Endodermal cell (in vitro differentiated cells): ENCODE data around the gene ADK. TPM values are rescaled to one million over a fixed set of nuclear protein-coding genes. Genes with fewer than 3 reads are reported as not detected.

Source experiments
- DNase-seq: peaks from one replicate; pipeline ENCODE4 v3.0.0-alpha.2; 2017
- H3K27ac ChIP-seq: 2 replicates; pipeline ENCODE4 v1.5.1; 2013; ENCODE audit warnings: mild to moderate bottlenecking, low read depth, low read length, moderate library complexity
- H3K27me3 ChIP-seq: 2 replicates; pipeline ENCODE4 v1.6.1; 2013; ENCODE audit warnings: mild to moderate bottlenecking, low read length, moderate library complexity; ENCODE audit not compliant: insufficient read depth, control insufficient read depth, poor library complexity, severe bottlenecking
- H3K36me3 ChIP-seq: 2 replicates; pipeline ENCODE4 v1.7.0; 2013; ENCODE audit warnings: mild to moderate bottlenecking, low read length, moderate library complexity; ENCODE audit not compliant: control insufficient read depth, insufficient read depth
- H3K4me1 ChIP-seq: one replicate; pipeline ENCODE4 v1.7.0; 2013; ENCODE audit warnings: low read length; ENCODE audit not compliant: control insufficient read depth, insufficient read depth
- H3K4me3 ChIP-seq: 2 replicates; pipeline ENCODE4 v1.5.1; 2013; ENCODE audit warnings: mild to moderate bottlenecking, low read length, moderate library complexity
- H3K9ac ChIP-seq: 2 replicates; pipeline ENCODE4 v1.6.1; 2013; ENCODE audit warnings: mild to moderate bottlenecking, low read length, moderate library complexity; ENCODE audit not compliant: poor library complexity, severe bottlenecking; ENCODE audit errors: extremely low read depth
- H3K9me3 ChIP-seq: 2 replicates; pipeline ENCODE4 v1.6.1; 2013; ENCODE audit warnings: mild to moderate bottlenecking, low read length, moderate library complexity; ENCODE audit not compliant: control insufficient read depth
- H3K27ac Mint-ChIP-seq: 2 replicates; pipeline ENCODE4 v1.8.0; 2020; ENCODE audit warnings: mixed read lengths
- H3K27me3 Mint-ChIP-seq: 2 replicates; pipeline ENCODE4 v1.8.0; 2021; ENCODE audit warnings: mild to moderate bottlenecking, mixed read lengths; ENCODE audit not compliant: insufficient read depth
- H3K36me3 Mint-ChIP-seq: 2 replicates; pipeline ENCODE4 v1.8.0; 2020; ENCODE audit warnings: low read depth, mixed read lengths
- H3K4me1 Mint-ChIP-seq: 2 replicates; pipeline ENCODE4 v1.8.0; 2020; ENCODE audit warnings: mixed read lengths
- H3K4me3 Mint-ChIP-seq: 2 replicates; pipeline ENCODE4 v1.8.0; 2020; ENCODE audit warnings: mild to moderate bottlenecking, moderate library complexity, mixed read lengths
- H3K9me3 Mint-ChIP-seq: 2 replicates; pipeline ENCODE4 v1.8.0; 2020; ENCODE audit warnings: mild to moderate bottlenecking, mixed read lengths
- WGBS, 2 experiments: methylation state at CpG; one replicate each; pipeline versions ENCODE4 v1.1.5 to v1.1.7; 2013; ENCODE audit warnings: missing lambda C conversion rate in 2 of 2, mixed read lengths in 1 of 2; ENCODE audit not compliant: insufficient coverage in 1 of 2, insufficient read length in 1 of 2; 5-methylcytosine and 5-hydroxymethylcytosine counted together
- total RNA-seq, 2 donors: library from RNA; stranded (reverse); fragmentation: NEBNext Ultra II Directional in 1 of 2; extraction: Animal tissue kit (Norgen Biotek cat#: 25700) in 1 of 2; gene quantifications; 2 replicates in 1 of 2; 3 replicates in 1 of 2; pipeline ENCODE4 v1.2.1, GENCODE V29; 2021
- TF ChIP-seq, protein P1 (sequence below): fragments of 200-600 bp; sonication (generic); conservative IDR thresholded peaks from 2 replicates; pipeline ENCODE4 v1.5.0; 2021; ENCODE audit warnings: antibody characterized with exemption, mild to moderate bottlenecking

The ADK gene
- total RNA-seq, 2 donors from 2014 or later = 23.6 to 36.7 TPM

GRCh38 chr10:74585231-74586087, 434.4 kb downstream of the ADK start:
- no peaks in the 10 kb centered on the region for H3K27me3 ChIP-seq
- peaks cover 9% of the 10 kb centered on the region for H3K4me1 ChIP-seq
- Mint-ChIP-seq H3K27ac (no peak overlapping the region), H3K4me1 (peaks cover 14% of the 10 kb centered on the region), H3K4me3 (no peak overlapping the region), H3K27me3 (no peaks in the 10 kb centered on the region), H3K36me3 (peaks cover 3% of the 10 kb centered on the region), H3K9me3 (peaks cover 3% of the 10 kb centered on the region)
- peaks cover 5% of the 10 kb centered on the region for H3K9me3 ChIP-seq
- H3K4me3 ChIP-seq = peak overlapping the region; percentile 9
- DNase-seq = no peak
- peak overlapping the region; percentile 78 for H3K27ac ChIP-seq
- 70 to 78% methylated on average over 7 to 8 of the region's 8 CpGs for WGBS, 2 experiments
- H3K36me3 ChIP-seq = peaks cover 4% of the 10 kb centered on the region
- no peak overlapping the region for H3K9ac ChIP-seq
- TF ChIP-seq, protein P1, sequence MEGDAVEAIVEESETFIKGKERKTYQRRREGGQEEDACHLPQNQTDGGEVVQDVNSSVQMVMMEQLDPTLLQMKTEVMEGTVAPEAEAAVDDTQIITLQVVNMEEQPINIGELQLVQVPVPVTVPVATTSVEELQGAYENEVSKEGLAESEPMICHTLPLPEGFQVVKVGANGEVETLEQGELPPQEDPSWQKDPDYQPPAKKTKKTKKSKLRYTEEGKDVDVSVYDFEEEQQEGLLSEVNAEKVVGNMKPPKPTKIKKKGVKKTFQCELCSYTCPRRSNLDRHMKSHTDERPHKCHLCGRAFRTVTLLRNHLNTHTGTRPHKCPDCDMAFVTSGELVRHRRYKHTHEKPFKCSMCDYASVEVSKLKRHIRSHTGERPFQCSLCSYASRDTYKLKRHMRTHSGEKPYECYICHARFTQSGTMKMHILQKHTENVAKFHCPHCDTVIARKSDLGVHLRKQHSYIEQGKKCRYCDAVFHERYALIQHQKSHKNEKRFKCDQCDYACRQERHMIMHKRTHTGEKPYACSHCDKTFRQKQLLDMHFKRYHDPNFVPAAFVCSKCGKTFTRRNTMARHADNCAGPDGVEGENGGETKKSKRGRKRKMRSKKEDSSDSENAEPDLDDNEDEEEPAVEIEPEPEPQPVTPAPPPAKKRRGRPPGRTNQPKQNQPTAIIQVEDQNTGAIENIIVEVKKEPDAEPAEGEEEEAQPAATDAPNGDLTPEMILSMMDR = no peak

GRCh38 chr10:74586088-74586585, 435.1 kb downstream of the ADK start:
- TF ChIP-seq, protein P1 = no peak
- Mint-ChIP-seq H3K27ac (no peak overlapping the region), H3K4me1 (peaks cover 14% of the 10 kb centered on the region), H3K4me3 (no peak overlapping the region), H3K36me3 (no peaks in the 10 kb centered on the region), H3K27me3 (no peaks in the 10 kb centered on the region), H3K9me3 (no peaks in the 10 kb centered on the region)
- Histone ChIP-seq H3K36me3 (peaks cover 4% of the 10 kb centered on the region), H3K9ac (no peak overlapping the region), H3K27me3 (no peaks in the 10 kb centered on the region), H3K4me3 (peak overlapping the region; percentile 9), H3K4me1 (peaks cover 9% of the 10 kb centered on the region), H3K27ac (peak overlapping the region; percentile 78), H3K9me3 (no peaks in the 10 kb centered on the region)
- no peak for DNase-seq
- 50% methylated on average over 1 of the region's 1 CpG; no CpG with 5 or more reads in 1 of the 2 experiments for WGBS, 2 experiments

DNA sequence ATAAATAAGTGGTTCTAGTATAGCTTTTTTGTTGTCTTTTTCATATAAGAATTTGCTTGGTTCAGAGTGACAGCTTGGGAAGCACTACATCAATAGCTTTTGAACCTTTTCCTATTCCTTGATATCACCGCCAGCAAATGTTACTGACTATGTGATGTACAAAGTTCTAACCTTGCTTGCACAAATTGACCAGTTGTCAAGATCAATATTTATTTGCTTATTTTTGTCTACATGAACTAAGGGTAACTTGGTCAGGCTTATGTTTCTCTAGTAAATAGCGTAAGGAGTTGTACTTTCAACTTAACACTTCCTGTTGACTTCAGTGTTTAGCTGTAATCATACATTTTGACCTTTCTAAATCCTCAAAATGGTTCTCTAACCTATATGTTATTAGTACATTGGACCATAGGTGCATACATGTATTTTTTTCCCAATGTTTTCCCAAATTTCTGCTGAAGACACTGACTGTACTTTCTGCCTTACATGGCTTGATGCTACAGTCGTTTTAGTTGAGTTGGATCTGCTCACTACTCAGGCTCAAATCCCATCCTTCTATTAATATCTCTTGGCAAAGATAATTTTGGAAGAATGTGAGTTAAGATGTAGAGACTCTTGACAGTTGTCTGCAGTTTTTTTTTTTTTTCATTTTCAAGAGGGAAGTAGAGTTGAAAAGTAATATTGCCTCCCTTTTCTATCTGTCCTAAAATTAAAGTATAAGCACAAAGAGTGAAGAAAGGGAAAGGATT, 436.3 kb downstream of the ADK start:
- Histone ChIP-seq H3K27ac (no peak overlapping the region), H3K36me3 (peaks cover 4% of the 10 kb centered on the region), H3K27me3 (no peaks in the 10 kb centered on the region), H3K4me1 (peaks cover 9% of the 10 kb centered on the region), H3K9me3 (no peaks in the 10 kb centered on the region), H3K4me3 (no peak overlapping the region), H3K9ac (no peak overlapping the region)
- Mint-ChIP-seq H3K4me1 (peaks cover 14% of the 10 kb centered on the region), H3K27ac (no peak overlapping the region), H3K9me3 (no peaks in the 10 kb centered on the region), H3K4me3 (no peak overlapping the region), H3K27me3 (no peaks in the 10 kb centered on the region), H3K36me3 (no peaks in the 10 kb centered on the region)
- no peak for DNase-seq
- TF ChIP-seq, protein P1 = no peak
- WGBS, 2 experiments = 94 to 99% methylated on average over 2 to 3 of the region's 3 CpGs
